Measurements from ENCODE around the gene TICAM1.

DNA sequence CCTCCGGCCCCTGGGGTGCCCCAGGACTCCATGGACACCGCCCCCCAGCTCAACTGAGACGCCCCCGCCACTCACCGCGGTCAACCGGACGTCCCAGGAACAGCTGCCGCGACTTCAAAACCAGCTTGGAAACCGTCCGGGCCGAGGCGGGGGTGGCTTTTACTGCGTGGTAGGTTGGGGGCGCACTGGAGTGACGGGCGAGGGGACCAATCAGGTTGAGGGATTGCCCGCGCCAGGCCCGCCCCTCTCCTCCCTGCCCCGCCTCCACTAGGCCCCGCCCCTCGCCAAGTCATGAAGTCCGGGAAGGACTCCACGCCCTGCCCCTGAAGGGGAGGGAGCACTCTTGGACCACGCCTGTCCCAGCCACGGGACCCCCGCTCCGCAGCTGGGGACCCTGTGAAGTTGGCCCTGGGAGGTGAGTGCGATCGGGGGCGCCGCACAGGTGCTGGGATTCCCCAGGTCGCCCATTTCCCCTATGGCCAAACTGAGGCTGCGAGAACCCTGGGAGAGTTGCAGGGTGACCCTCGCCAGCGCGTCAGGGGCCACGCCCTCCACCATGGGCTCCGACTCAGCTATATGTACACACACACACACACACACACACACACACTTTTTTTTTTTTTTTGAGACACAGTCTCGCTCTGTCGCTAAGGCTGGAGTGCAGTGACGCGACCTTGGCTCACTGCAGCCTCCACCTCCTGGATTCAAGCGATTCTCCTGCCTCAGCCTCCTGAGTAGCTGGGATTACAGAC lies 36.2 kb upstream of the TICAM1 start, which contains the start of gene PLIN3:
- TF ChIP-seq ZNF274 (IDR thresholded peaks at IDR 0.05; ENCODE audit: borderline replicate concordance, extremely low read depth, low read length) (no peak), EZH2 (IDR thresholded peaks at IDR 0.05; ENCODE audit: low read depth, low read length, severe bottlenecking) (no peak), EP300 (IDR thresholded peaks at IDR 0.05; ENCODE audit: borderline replicate concordance in 1 of 2, low read depth in 2 of 2, low read length in 2 of 2) (no peak), BRCA1 (IDR thresholded peaks at IDR 0.05; ENCODE audit: low read depth, low read length) (no peak)
- TF ChIP-seq, protein P1, sequence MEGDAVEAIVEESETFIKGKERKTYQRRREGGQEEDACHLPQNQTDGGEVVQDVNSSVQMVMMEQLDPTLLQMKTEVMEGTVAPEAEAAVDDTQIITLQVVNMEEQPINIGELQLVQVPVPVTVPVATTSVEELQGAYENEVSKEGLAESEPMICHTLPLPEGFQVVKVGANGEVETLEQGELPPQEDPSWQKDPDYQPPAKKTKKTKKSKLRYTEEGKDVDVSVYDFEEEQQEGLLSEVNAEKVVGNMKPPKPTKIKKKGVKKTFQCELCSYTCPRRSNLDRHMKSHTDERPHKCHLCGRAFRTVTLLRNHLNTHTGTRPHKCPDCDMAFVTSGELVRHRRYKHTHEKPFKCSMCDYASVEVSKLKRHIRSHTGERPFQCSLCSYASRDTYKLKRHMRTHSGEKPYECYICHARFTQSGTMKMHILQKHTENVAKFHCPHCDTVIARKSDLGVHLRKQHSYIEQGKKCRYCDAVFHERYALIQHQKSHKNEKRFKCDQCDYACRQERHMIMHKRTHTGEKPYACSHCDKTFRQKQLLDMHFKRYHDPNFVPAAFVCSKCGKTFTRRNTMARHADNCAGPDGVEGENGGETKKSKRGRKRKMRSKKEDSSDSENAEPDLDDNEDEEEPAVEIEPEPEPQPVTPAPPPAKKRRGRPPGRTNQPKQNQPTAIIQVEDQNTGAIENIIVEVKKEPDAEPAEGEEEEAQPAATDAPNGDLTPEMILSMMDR (IDR thresholded peaks at IDR 0.05; ENCODE audit: control extremely low read depth in 1 of 3, insufficient read depth in 1 of 3, low read depth in 1 of 3, low read length in 3 of 3), result no peak

Measured in H1 (cell line).